HCT116 (cell line): Measurements from ENCODE around the gene DPYSL5.

ENCODE experiments used
- CTCF ChIP-seq, 3 experiments: fragments of 200-600 bp in 1 of 3; sonication (generic) in 1 of 3; IDR thresholded peaks in 2 of 3; conservative IDR thresholded peaks in 1 of 3; 2 replicates each; pipeline ENCODE4 v1.5.1; 2012 to 2017; ENCODE audit warnings: low read depth in 2 of 3, low read length in 2 of 3, antibody characterized with exemption in 1 of 3, borderline replicate concordance in 1 of 3, control low read depth in 1 of 3, mild to moderate bottlenecking in 1 of 3, mixed read lengths in 1 of 3, mixed run types in 1 of 3, moderate library complexity in 1 of 3; ENCODE audit not compliant: insufficient read depth in 1 of 3
- FOSL1 ChIP-seq: IDR thresholded peaks from 2 replicates; pipeline ENCODE4 v1.6.1; 2012; ENCODE audit warnings: low read depth

- TF ChIP-seq CTCF (IDR thresholded peaks at IDR 0.05 in 2 of 3, conservative IDR thresholded peaks at IDR 0.05 in 1 of 3; ENCODE audit: borderline replicate concordance in 1 of 3, insufficient read depth in 1 of 3, low read depth in 2 of 3, low read length in 2 of 3) = no peak
- no peak for TF ChIP-seq FOSL1
These were observed 90.6 kb downstream of the DPYSL5 start for GRCh38 chr2:26938399-26939118.
